IMR-90 (cell line): ENCODE measurements around the gene FLNA.

ENCODE experiments used
- BHLHE40 ChIP-seq: fragments of 150-350 bp; IDR thresholded peaks from 2 replicates; pipeline ENCODE4 v1.6.1; 2016; ENCODE audit warnings: mild to moderate bottlenecking, low read depth, low read length
- CEBPB ChIP-seq: IDR thresholded peaks from 2 replicates; pipeline ENCODE4 v1.6.1; 2012; ENCODE audit warnings: low read depth, low read length, improper control_type of control experiment
- CTCF ChIP-seq: conservative IDR thresholded peaks from 2 replicates; pipeline ENCODE4 v1.5.1; 2012; ENCODE audit warnings: mild to moderate bottlenecking, low read depth, low read length, improper control_type of control experiment
- ELK1 ChIP-seq: fragments of 150-350 bp; IDR thresholded peaks from 2 replicates; pipeline ENCODE4 v1.6.1; 2016; ENCODE audit warnings: low read depth, mild to moderate bottlenecking, low read length, moderate library complexity, borderline replicate concordance
- FOS ChIP-seq: fragments of 150-350 bp; IDR thresholded peaks from 2 replicates; pipeline ENCODE4 v1.6.1; 2016; ENCODE audit warnings: low read depth, low read length
- MAFK ChIP-seq: IDR thresholded peaks from 2 replicates; pipeline ENCODE4 v1.6.1; 2012; ENCODE audit warnings: low read depth, low read length, improper control_type of control experiment
- MAZ ChIP-seq: IDR thresholded peaks from 2 replicates; pipeline ENCODE4 v1.6.1; 2012; ENCODE audit warnings: low read depth, mild to moderate bottlenecking, low read length, improper control_type of control experiment, moderate library complexity, borderline replicate concordance
- MXI1 ChIP-seq: IDR thresholded peaks from 2 replicates; pipeline ENCODE4 v1.6.1; 2012; ENCODE audit warnings: low read depth, mild to moderate bottlenecking, low read length, moderate library complexity, borderline replicate concordance
- POLR2A ChIP-seq: IDR thresholded peaks from 2 replicates; pipeline ENCODE4 v1.6.1; 2012; ENCODE audit warnings: mild to moderate bottlenecking, low read depth, low read length
- RAD21 ChIP-seq: IDR thresholded peaks from 2 replicates; pipeline ENCODE4 v1.6.1; 2012; ENCODE audit warnings: low read length, improper control_type of control experiment
- RCOR1 ChIP-seq: IDR thresholded peaks from 2 replicates; pipeline ENCODE4 v1.6.1; 2012; ENCODE audit warnings: mild to moderate bottlenecking, low read length, improper control_type of control experiment; ENCODE audit not compliant: insufficient replicate concordance
- RFX5 ChIP-seq: IDR thresholded peaks from 2 replicates; pipeline ENCODE4 v1.8.0; 2012; ENCODE audit warnings: low read depth, mild to moderate bottlenecking, low read length, moderate library complexity
- SMC3 ChIP-seq: fragments of 150-350 bp; IDR thresholded peaks from 2 replicates; pipeline ENCODE4 v1.6.1; 2016; ENCODE audit warnings: low read depth, mild to moderate bottlenecking, antibody characterized with exemption, low read length, moderate library complexity

GRCh38 chrX:154417157-154417556 is 42.7 kb upstream of the FLNA start:
- TF ChIP-seq CEBPB (no peak), CTCF (no peak), MXI1 (no peak), RAD21 (no peak), RCOR1 (no peak), FOS (no peak), POLR2A (no peak), RFX5 (no peak), BHLHE40 (no peak), ELK1 (no peak), MAZ (no peak), SMC3 (no peak), MAFK (no peak)
